ENCODE data around the gene NFAM1. TPM values are rescaled to one million over a fixed set of nuclear protein-coding genes. Genes with fewer than 3 reads are reported as not detected.
A peak's percentile ranks its signal among the peaks of the same experiment; 100 is the strongest.

Gene NFAM1
- total and polyA plus RNA-seq, 10 donors = 2.0 to 56.6 (median 30.8) TPM

DNA sequence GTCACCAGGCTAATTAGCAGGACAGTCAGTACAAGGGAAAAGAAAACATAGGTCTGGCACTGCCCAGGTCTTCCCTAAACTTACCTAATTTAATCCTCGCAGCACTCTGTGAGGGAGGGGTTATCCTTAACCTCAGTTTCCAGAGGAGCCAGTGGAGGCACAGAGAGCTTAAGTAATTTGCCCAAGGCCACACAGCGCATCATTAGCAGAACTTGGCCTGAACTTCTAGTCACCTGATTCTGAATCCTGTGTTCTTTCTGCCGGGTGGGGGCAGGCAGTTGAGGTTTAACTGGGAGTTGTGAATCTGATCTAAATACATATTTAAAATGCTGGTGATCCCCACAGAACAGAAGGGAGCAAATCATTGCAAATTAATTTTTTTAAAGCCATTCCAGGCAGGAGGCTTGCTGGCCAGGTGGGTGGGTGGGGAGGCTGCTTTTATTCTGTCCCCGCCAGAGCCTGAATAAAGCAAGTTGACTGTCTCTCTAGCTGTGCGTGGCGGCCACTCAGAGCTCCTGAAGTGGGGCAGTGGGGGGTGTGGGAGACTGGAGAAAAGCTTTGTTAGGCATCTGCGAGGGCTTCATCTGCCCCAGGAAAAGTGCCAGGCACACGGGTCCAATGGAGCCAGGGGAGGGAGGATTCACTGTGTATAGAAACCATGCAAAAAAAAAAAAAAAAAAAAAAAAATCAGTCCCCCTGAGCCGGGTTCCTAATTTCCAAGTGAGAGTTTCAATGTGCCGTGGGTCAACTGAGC, 66.1 kb downstream of the NFAM1 start:
- 70 to 77% (median 73%) methylated on average over 10 of the region's 10 CpGs for WGBS, 5 donors
- TF ChIP-seq POLR2AphosphoS5 (IDR thresholded peaks at IDR 0.05) (no peak), POLR2A (IDR thresholded peaks at IDR 0.05) (no peak)
- TF ChIP-seq, protein P1, sequence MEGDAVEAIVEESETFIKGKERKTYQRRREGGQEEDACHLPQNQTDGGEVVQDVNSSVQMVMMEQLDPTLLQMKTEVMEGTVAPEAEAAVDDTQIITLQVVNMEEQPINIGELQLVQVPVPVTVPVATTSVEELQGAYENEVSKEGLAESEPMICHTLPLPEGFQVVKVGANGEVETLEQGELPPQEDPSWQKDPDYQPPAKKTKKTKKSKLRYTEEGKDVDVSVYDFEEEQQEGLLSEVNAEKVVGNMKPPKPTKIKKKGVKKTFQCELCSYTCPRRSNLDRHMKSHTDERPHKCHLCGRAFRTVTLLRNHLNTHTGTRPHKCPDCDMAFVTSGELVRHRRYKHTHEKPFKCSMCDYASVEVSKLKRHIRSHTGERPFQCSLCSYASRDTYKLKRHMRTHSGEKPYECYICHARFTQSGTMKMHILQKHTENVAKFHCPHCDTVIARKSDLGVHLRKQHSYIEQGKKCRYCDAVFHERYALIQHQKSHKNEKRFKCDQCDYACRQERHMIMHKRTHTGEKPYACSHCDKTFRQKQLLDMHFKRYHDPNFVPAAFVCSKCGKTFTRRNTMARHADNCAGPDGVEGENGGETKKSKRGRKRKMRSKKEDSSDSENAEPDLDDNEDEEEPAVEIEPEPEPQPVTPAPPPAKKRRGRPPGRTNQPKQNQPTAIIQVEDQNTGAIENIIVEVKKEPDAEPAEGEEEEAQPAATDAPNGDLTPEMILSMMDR (IDR thresholded peaks at IDR 0.05 in 8 of 11, conservative IDR thresholded peaks at IDR 0.05 in 3 of 11) = no peak
- H3K27ac ChIP-seq = peak overlapping the region in 2 of 8 donors; percentile 41 to 53
- H3K27me3 ChIP-seq (replicated peaks in 1 of 7) = peaks cover 0 to 78% (median 45%) of the 10 kb centered on the region in 7 donors
- intact Hi-C loops (cut with DNase I; ENCODE audit: low total_unique reads) = no loop called here
- no peaks in the 10 kb centered on the region for H3K9me3 ChIP-seq
- H3K4me1 ChIP-seq = peaks cover 6 to 39% (median 29%) of the 10 kb centered on the region in 6 donors
- no peak overlapping the region for H3K4me3 ChIP-seq
- no peaks in the 10 kb centered on the region for H3K36me3 ChIP-seq
- no peak for DNase-seq

DNA sequence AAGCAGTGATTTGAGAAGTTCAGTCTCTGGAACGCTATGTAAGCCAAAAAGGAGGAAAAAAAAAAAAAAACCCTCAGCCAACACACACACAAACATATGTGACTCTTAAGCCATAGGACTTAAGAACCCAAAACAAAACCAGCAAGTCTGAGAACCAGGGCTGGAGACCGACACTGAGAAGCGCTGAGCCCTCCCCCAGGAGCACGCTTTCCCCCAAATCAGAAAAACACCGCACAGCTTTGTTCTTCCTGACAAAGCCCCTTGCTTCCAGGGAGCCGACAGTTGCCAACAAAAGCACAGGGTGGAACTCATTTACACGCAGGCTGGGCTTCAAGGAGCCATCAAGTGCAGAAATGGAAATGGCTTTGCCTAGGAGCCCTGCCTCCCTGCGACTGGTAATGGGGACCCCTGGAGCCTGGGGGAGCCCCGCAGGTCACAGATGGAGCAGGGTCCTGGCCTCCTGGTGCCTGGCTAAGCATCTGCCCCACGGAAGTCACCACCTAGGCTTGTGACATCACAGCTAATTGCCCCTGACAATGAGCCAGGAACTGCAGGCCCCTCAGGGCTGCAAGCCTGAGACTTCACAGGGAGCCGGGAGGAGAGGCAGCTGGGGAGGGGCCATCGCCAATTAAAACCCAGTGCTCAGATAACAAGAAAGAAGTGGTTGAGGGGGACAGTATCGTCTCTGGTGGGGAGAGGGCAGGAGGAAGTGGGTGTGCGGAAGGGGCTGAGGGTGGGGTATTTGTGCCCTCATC, 66.9 kb downstream of the NFAM1 start:
- Histone ChIP-seq H3K27me3 (replicated peaks in 1 of 7) (peaks cover 0 to 84% (median 45%) of the 10 kb centered on the region in 7 donors), H3K27ac (peak overlapping the region in 3 of 8 donors; percentile 26 to 53 (median 41)), H3K4me3 (no peak overlapping the region), H3K36me3 (no peaks in the 10 kb centered on the region), H3K9me3 (no peaks in the 10 kb centered on the region), H3K4me1 (peaks cover 6 to 39% (median 29%) of the 10 kb centered on the region in 6 donors)
- intact Hi-C loops (cut with DNase I; ENCODE audit: low total_unique reads) = no loop called here
- TF ChIP-seq POLR2A (IDR thresholded peaks at IDR 0.05) = no peak
- TF ChIP-seq, protein P1 (IDR thresholded peaks at IDR 0.05 in 8 of 11, conservative IDR thresholded peaks at IDR 0.05 in 3 of 11) = no peak
- no peak for TF ChIP-seq POLR2AphosphoS5 (IDR thresholded peaks at IDR 0.05)
- no peak for DNase-seq
- WGBS, 5 donors = 34 to 44% (median 42%) methylated on average over 14 of the region's 14 CpGs

- 33 to 44% (median 36%) methylated on average over 13 of the region's 13 CpGs for WGBS, 5 donors
- intact Hi-C loops (cut with DNase I; ENCODE audit: low total_unique reads) = no loop called here
- Histone ChIP-seq H3K36me3 (no peaks in the 10 kb centered on the region), H3K9me3 (no peaks in the 10 kb centered on the region), H3K27ac (peak overlapping the region in 2 of 8 donors; percentile 41 to 53), H3K27me3 (replicated peaks in 1 of 7) (peaks cover 0 to 88% (median 45%) of the 10 kb centered on the region in 7 donors), H3K4me3 (no peak overlapping the region), H3K4me1 (peaks cover 6 to 33% (median 25%) of the 10 kb centered on the region in 6 donors)
- TF ChIP-seq POLR2AphosphoS5 (IDR thresholded peaks at IDR 0.05) (no peak), POLR2A (IDR thresholded peaks at IDR 0.05) (no peak)
- no peak for DNase-seq
Observed at GRCh38 chr22:42364604-42365110, 67.5 kb downstream of the NFAM1 start.

DNA sequence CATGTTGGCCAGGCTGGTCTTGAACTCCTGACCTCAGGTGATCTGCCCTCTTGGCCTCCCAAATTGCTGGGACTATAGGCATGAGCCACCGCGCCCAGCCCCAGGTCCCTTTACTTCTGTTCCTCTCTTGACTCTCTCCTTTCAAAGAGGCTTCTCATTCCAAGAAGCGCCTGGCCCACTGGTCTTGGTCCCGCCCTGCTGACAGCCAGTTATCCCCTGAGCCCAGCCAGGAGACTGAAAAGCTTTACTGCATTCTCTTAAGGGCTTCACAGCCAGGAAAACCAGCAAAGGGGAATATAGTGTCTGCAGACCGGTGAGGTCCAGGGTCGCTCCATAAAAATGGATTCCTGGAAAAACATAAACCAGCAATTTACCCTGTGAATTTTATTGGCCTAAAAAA, 68.3 kb downstream of the NFAM1 start:
- WGBS, 5 donors = 88 to 96% (median 93%) methylated on average over 6 of the region's 6 CpGs
- Histone ChIP-seq H3K9me3 (no peaks in the 10 kb centered on the region), H3K4me3 (no peak overlapping the region), H3K4me1 (peaks cover 5 to 27% (median 20%) of the 10 kb centered on the region in 6 donors), H3K27ac (no peak overlapping the region), H3K36me3 (no peaks in the 10 kb centered on the region), H3K27me3 (replicated peaks in 1 of 7) (peaks cover 0 to 94% (median 44%) of the 10 kb centered on the region in 7 donors)
- no peak for DNase-seq
- intact Hi-C loops (cut with DNase I; ENCODE audit: low total_unique reads) = no loop called here
- TF ChIP-seq POLR2AphosphoS5 (IDR thresholded peaks at IDR 0.05) (no peak), POLR2A (IDR thresholded peaks at IDR 0.05) (no peak)
- TF ChIP-seq, protein P1 (IDR thresholded peaks at IDR 0.05 in 8 of 11, conservative IDR thresholded peaks at IDR 0.05 in 3 of 11) = no peak
